ENCODE results near the gene SRGAP1.

SRGAP1 gene

GRCh38 chr12:63937378-63938316 is 93.1 kb downstream of the SRGAP1 start:
- no peak for DNase-seq (ENCODE audit: low read depth in 2 of 2)

- DNase-seq (ENCODE audit: low read depth in 2 of 2): no peak
These were observed 96.0 kb downstream of the SRGAP1 start for GRCh38 chr12:63940310-63941005.

- no peak for DNase-seq (ENCODE audit: low read depth in 2 of 2)
These were observed 96.8 kb downstream of the SRGAP1 start for GRCh38 chr12:63941166-63941800.

- no peak for DNase-seq (ENCODE audit: low read depth in 2 of 2)
These were observed 97.4 kb downstream of the SRGAP1 start for GRCh38 chr12:63941879-63942278.

GRCh38 chr12:63942464-63943241 is 98.2 kb downstream of the SRGAP1 start:
- DNase-seq (ENCODE audit: low read depth in 2 of 2): no peak

- no peak for DNase-seq (ENCODE audit: low read depth in 2 of 2)
These were observed 99.6 kb downstream of the SRGAP1 start for GRCh38 chr12:63944034-63944579.

GRCh38 chr12:63944586-63945228 is 100.2 kb downstream of the SRGAP1 start:
- DNase-seq (ENCODE audit: low read depth in 2 of 2): no peak

- no peak for DNase-seq (ENCODE audit: low read depth in 2 of 2)
These were observed 101.3 kb downstream of the SRGAP1 start for GRCh38 chr12:63945777-63946176.

- no peak for DNase-seq (ENCODE audit: low read depth in 2 of 2)
These were observed 103.7 kb downstream of the SRGAP1 start for GRCh38 chr12:63948211-63948610.

GRCh38 chr12:63949902-63950301 is 105.4 kb downstream of the SRGAP1 start:
- DNase-seq (ENCODE audit: low read depth in 2 of 2): no peak

GRCh38 chr12:63952995-63953394 is 108.5 kb downstream of the SRGAP1 start:
- no peak for DNase-seq (ENCODE audit: low read depth in 2 of 2)

GRCh38 chr12:63955831-63956666 is 111.5 kb downstream of the SRGAP1 start:
- DNase-seq (ENCODE audit: low read depth in 2 of 2): no peak

- no peak for DNase-seq (ENCODE audit: low read depth in 2 of 2)
These were observed 113.0 kb downstream of the SRGAP1 start for GRCh38 chr12:63957496-63957895.

- DNase-seq (ENCODE audit: low read depth in 2 of 2): no peak
These were observed 114.5 kb downstream of the SRGAP1 start for GRCh38 chr12:63958876-63959580.

GRCh38 chr12:63961048-63961447 is 116.5 kb downstream of the SRGAP1 start:
- DNase-seq (ENCODE audit: low read depth in 2 of 2): no peak

- DNase-seq (ENCODE audit: low read depth in 2 of 2): no peak
These were observed 117.0 kb downstream of the SRGAP1 start for GRCh38 chr12:63961543-63961942.

GRCh38 chr12:63963868-63964267 is 119.4 kb downstream of the SRGAP1 start:
- DNase-seq (ENCODE audit: low read depth in 2 of 2): no peak

GRCh38 chr12:63964301-63964700 is 119.8 kb downstream of the SRGAP1 start:
- no peak for DNase-seq (ENCODE audit: low read depth in 2 of 2)

- no peak for DNase-seq (ENCODE audit: low read depth in 2 of 2)
These were observed 121.6 kb downstream of the SRGAP1 start for GRCh38 chr12:63965936-63966605.

All from stimulated activated CD8-positive, alpha-beta memory T cell treated with anti-CD3 and anti-CD28 coated beads, Interleukin-2, amount 100 ng/mL, for 48 hours (primary cell).